Measurements from ENCODE around the gene OR8B8.

OR8B8 gene

DNA sequence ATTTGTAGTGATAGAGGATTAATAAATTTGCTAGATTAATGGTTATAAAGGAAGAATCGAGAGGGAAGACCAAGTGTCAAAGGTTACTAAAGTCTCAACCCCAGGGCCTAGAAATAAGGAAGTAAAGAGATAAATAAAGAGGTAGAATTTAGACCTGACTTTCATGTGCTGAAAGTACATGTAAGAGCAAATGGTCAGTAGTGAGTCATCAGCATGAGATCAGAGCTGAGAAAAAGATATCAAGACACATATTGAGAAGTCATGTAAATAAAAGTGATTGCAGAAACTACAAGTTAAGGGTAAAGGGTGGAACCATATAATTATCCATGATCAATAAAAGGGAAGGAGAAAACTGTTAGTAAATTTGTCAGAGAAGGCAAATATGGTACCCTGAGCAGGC, 1.4 kb upstream of the OR8B8 start:
- CTCF ChIA-PET, result interaction anchor here (1.8 kb wide), 1 partner anchor 139 kb away, joined by 5 read pairs; no protein-coding TSS in a partner anchor
- POLR2A ChIA-PET, result no interaction called here

DNA sequence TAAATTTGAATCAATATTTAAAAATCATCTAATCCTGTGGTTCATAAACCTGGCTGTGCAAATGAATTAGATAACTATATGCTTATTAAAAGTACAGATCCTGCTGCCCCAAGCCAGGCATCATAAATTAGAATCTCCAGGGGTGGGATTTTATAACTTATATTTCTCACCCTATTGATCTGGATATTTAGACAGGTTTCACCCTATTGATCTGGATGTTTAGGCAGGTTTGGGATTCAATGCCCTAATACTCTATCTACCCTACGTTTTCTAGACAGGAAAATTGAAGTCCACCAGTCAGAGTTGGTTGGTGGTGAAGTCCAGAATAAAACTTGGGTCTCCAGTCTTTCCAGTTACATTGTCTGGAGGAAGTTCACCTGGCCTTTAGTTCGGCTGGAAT, 2.6 kb downstream of the OR8B8 start:
- H3K4me3 ChIP-seq (ENCODE audit: low read depth, low read length), result no peak overlapping the region
- DNase-seq (ENCODE audit: low read depth, low spot score), result no peak
- ChIA-PET POLR2A (no interaction called here), CTCF (interaction anchor here (1.1 kb wide), 1 partner anchor 143 kb away, joined by 6 read pairs; no protein-coding TSS in a partner anchor)
- TF ChIP-seq, protein P1, sequence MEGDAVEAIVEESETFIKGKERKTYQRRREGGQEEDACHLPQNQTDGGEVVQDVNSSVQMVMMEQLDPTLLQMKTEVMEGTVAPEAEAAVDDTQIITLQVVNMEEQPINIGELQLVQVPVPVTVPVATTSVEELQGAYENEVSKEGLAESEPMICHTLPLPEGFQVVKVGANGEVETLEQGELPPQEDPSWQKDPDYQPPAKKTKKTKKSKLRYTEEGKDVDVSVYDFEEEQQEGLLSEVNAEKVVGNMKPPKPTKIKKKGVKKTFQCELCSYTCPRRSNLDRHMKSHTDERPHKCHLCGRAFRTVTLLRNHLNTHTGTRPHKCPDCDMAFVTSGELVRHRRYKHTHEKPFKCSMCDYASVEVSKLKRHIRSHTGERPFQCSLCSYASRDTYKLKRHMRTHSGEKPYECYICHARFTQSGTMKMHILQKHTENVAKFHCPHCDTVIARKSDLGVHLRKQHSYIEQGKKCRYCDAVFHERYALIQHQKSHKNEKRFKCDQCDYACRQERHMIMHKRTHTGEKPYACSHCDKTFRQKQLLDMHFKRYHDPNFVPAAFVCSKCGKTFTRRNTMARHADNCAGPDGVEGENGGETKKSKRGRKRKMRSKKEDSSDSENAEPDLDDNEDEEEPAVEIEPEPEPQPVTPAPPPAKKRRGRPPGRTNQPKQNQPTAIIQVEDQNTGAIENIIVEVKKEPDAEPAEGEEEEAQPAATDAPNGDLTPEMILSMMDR (IDR thresholded peaks at IDR 0.05; ENCODE audit: insufficient read depth, low read length, missing control alignments), result no peak

More for the DNA sequence above, 1.4 kb upstream of the OR8B8 start:
- H3K4me3 ChIP-seq (ENCODE audit: low read depth, low read length), result no peak overlapping the region
- TF ChIP-seq, protein P1 (IDR thresholded peaks at IDR 0.05; ENCODE audit: insufficient read depth, low read length, missing control alignments), result no peak
- no peak for DNase-seq (ENCODE audit: low read depth, low spot score)

DNA sequence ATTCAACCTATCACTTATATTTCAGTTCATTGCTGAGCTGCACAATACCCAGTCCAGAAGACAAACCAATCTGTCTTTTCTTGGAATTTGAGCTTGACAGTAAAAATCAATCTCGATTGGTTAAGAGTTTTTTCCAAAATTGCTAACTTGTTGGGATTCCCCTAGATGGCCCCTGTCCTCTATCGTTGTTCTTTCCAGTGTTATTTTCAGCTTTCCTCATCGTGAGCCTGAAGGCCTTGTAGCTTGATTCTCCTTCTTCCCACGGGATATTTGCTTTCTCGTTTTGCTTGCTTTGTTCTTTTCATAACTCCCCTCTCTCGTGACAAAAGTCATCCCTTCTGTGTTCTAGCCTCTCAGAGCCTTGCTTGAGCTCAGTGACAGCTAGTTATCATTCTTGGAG, 3.1 kb downstream of the OR8B8 start:
- no peak overlapping the region for H3K4me3 ChIP-seq (ENCODE audit: low read depth, low read length)
- ChIA-PET CTCF (interaction anchor here (1.1 kb wide), 1 partner anchor 143 kb away, joined by 6 read pairs; no protein-coding TSS in a partner anchor), POLR2A (no interaction called here)
- TF ChIP-seq, protein P1 (IDR thresholded peaks at IDR 0.05; ENCODE audit: insufficient read depth, low read length, missing control alignments), result no peak
- no peak for DNase-seq (ENCODE audit: low read depth, low spot score)

DNA sequence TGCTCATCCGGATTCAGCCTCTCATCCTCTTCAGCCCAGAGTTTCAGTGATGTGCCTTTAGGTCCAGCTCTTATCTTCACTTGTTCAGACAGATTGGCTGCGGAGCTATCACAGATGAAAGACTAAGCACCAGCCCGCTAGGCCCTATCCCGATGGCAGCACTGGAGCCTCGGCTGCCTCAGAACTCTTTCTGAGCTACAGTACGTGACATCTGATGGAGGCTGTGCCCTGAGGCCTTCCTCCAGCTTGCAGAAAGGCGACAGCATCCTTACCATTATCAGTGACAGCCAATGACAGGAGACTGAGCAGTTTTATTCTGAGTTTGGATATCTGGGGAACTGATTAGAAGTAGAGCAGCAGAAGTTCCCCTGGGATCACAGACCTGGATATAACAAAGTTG, 4.0 kb downstream of the OR8B8 start:
- no peak for DNase-seq (ENCODE audit: low read depth, low spot score)
- TF ChIP-seq, protein P1 (IDR thresholded peaks at IDR 0.05; ENCODE audit: insufficient read depth, low read length, missing control alignments), result no peak
- ChIA-PET CTCF (interaction anchor here (1.3 kb wide), 1 partner anchor 39 kb away, joined by 4 read pairs; no protein-coding TSS in a partner anchor), POLR2A (no interaction called here)
- no peak overlapping the region for H3K4me3 ChIP-seq (ENCODE audit: low read depth, low read length)

DNA sequence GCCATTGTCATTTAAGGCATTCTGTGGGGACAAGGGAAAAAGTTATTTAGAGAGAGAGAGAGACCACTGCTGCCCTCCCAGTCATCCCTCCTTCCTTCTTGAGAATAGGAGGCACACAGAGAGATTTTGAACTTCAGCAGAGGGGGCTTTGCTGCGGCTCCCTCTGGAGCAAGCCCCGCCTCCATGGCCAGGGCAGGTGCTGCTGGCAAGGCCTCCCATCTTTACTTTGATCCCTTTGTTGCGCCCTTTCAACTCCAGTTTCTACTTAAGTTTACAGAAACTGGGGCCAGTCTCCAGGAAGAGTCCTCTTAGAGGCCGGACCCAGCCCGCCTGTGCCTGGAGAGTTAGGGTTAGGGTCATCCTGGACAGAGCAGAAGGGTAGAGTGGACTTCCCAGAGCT, 4.4 kb downstream of the OR8B8 start:
- POLR2A ChIA-PET, result no interaction called here
- TF ChIP-seq, protein P1 (IDR thresholded peaks at IDR 0.05; ENCODE audit: insufficient read depth, low read length, missing control alignments), result no peak
- no peak for DNase-seq (ENCODE audit: low read depth, low spot score)
- no peak overlapping the region for H3K4me3 ChIP-seq (ENCODE audit: low read depth, low read length)
- CTCF ChIA-PET, result interaction anchor here (1.3 kb wide), 1 partner anchor 39 kb away, joined by 4 read pairs; no protein-coding TSS in a partner anchor

DNA sequence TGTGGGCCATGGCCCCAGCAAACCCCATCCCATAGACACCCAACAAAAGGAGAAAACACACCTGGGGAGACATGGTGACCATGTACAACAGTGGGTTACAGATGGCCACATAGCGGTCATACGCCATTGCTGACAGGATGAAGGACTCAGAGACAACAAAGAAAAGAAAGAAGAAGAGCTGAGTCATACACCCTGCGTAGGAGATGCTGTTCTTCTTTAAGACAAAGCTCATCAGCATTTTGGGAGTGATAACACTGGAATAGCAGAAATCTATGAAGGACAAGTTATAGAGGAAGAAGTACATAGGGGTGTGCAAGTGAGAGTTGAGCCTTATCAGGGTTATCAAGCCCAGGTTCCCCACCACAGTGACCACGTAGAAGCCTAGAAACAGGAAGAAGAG, 4.9 kb downstream of the OR8B8 start:
- ChIA-PET POLR2A (no interaction called here), CTCF (interaction anchor here (1.3 to 2.0 kb wide), 3 partner anchors 19 to 145 kb away, joined by 3 to 5 read pairs (median 4); no protein-coding TSS in a partner anchor)
- no peak for DNase-seq (ENCODE audit: low read depth, low spot score)
- H3K4me3 ChIP-seq (ENCODE audit: low read depth, low read length), result no peak overlapping the region
- TF ChIP-seq, protein P1 (IDR thresholded peaks at IDR 0.05; ENCODE audit: insufficient read depth, low read length, missing control alignments), result no peak
